ENCODE measurements around the gene RHEBL1.
"Not testable (repeated sequence)": the region's sequence is repeated elsewhere in the genome, so short reads cannot be mapped to it uniquely, and the experiment has no call there.

RHEBL1 gene

GRCh38 chr12:49089821-49090773 is 20.3 kb upstream of the RHEBL1 start:
- no peak for DNase-seq (ENCODE audit: low spot score)

- no peak for DNase-seq (ENCODE audit: low spot score)
Observed at GRCh38 chr12:49088932-49089330, 19.2 kb upstream of the RHEBL1 start.

- peak; percentile 92 for DNase-seq (ENCODE audit: low spot score)
Observed at GRCh38 chr12:49088150-49088931, 18.6 kb upstream of the RHEBL1 start.

- no peak for DNase-seq (ENCODE audit: low spot score)
Observed at GRCh38 chr12:49086116-49086515, 16.3 kb upstream of the RHEBL1 start.

- DNase-seq (ENCODE audit: low spot score), result no peak
Observed at GRCh38 chr12:49084438-49084837, 14.7 kb upstream of the RHEBL1 start.

DNA sequence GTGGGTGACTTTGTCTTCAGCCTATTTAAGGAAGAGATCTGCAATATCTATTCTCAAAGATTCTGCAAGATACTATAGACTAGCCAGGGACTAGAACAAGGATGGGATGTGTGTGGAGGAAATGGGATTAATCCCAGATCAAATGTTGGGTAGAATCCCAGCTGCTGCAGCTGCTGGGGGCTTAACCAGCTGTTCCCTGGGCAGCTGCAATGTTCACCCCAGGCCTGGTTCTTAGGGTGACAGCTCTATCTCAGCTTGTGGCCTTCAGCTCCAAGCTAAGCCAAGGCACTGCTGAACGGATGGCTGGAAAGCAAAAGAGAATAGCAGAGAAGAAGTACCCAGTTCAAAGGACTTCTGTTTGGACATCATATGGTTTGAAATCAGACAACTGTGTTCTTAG is 10.0 kb upstream of the RHEBL1 start:
- no peak for DNase-seq (ENCODE audit: low spot score)

DNA sequence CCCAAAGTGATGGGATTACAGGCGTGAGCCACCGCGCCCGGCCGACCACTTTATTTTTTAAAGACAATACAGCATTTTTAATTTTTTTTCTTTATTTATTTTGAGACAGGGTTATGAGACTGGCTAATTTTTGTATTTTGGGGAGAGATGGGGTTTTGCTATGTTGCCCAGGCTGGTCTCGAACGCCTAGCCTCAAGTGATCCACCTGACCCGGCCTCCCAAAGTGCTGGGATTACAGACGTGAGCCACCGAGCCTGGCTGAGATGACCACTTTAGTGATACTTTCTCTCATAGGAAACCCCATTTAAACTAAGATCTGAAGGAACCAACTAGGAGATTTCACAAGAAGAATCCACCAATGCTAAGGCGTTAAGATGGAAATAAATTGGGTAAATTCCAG is 1.2 kb upstream of the RHEBL1 start:
- DNase-seq (ENCODE audit: low spot score), result no peak

- DNase-seq (ENCODE audit: low spot score), result no peak
Observed at GRCh38 chr12:49068879-49069506, 786 bp downstream of the RHEBL1 start.

DNA sequence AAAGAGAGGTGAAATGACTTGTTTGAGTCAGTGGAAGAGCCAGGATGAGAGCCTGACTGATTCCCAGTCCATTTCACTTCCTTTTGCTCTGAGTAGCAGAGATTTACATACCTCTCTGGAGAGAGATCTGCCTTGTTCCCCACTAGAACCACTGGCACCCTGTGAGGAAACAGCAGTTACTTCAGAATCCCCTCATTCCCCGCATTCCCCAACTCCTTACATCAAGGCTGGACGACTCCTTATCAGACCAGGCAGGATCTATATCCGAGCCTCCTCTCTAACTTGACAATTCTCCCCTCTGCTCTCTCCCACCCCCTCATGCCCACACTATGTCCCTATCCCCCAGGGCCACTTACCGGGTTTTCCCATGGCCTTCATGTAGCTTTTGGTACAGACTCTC is 3.7 kb downstream of the RHEBL1 start:
- DNase-seq (ENCODE audit: low spot score), result no peak

DNA sequence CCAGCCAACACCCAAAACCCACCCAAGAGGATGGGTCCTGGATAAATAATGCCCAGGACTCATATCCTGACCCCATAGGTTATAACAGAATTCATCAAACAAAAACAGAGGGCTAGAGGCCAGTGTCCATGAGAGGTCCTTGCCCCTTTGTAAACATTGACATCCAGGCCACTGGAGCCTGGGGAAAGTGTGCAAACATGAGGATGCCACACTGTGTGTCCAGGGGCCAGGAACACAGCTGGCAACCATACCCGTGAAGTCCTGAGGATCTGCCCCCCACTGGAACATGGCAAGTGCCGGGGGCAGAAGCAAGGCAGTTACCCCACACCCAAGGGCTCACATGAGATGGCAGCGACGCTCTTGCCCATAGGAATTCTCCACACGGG is 5.0 kb downstream of the RHEBL1 start:
- DNase-seq (ENCODE audit: low spot score), result no peak

DNA sequence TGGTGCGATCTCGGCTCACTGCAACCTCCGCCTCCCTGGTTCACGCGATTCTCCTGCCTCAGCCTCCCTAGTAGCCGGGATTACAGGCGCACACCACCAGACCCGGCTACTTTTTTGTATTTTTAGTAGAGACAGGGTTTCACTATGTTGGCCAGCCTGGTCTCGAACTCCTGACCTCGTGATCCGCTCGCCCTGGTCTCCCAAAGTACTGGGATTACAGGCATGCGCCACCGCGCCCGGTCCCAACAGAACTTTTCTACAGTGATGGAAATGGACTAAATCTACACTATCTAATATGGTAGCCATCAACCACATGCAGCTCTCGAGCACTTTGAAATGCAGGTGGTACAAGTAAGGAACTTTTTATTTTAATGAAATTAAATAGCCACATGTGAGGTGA is 7.9 kb downstream of the RHEBL1 start:
- DNase-seq (ENCODE audit: low spot score), result not testable (repeated sequence)

DNA sequence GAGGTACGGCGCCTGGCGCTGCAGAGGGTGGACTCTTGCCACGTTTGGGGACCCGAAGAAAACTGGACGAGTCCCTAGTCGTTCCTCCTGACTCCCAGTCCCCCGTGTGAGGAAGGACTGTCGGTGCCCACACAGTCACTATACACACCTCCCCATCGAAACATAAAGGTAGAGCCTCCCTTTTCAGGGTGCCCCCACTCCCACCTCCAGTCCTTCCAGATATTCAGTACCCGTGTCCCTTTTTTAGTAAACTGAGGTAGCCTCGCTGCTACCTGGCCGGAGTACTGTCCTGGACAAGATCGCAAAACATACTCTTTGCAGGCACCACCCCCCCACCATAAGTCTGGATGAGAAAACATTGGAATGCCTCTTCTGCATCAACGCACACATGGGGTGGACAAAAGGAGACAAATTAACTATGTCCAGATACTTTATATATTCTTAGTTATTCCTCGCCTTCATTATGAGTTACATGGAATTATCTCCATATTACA is 8.6 kb downstream of the RHEBL1 start:
- no peak for DNase-seq (ENCODE audit: low spot score)

GRCh38 chr12:49060237-49061156 is 9.3 kb downstream of the RHEBL1 start, which contains the start of gene KMT2D:
KMT2D (minus strand) TSS chr12:49060794; CDS start chr12:49055324, 5,470 bp downstream.
- DNase-seq (ENCODE audit: low spot score), result peak; percentile 94

DNA sequence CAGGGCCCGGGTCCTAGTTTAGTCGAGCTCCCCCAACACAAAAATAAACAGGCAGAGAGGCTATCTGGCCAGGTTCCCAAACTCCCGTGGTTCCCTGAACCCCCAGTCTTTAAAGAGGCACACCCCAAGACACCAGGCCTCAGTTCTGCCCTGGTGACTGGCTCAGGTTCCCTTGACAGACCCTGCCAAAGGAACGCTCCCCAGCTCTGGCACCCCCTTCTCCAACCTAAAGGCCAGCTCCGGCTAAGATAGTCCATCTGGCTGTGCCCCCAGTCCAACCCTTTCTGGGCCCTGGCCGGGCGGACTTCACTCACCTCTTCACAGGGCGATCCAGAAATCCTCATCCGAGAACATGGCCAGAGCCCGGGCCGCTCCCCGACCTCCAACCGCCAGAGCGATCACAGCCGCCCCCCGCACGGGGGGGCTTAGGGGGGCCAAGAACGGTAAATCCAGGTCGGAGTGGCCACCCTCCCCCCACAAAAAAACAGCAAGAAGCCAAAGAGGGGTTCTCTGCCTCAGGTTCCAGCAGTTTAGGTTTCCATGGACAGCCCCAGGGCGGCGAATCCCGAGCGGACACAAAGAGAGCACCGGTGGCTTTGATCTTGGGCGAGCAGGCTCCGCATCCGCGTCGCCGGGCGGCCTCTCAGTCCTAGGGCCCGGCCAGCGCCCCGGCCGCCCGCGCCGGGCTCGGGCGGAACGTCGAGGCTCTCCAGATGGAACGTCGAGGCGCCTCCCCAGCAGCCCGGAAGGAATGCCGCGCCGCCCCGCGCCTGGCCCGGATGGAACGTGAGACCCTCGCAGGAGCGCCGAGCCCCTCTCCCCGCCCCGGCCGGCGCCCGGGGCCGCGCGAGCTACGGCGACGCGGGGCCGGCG is 10.2 kb downstream of the RHEBL1 start:
- DNase-seq (ENCODE audit: low spot score), result peak; percentile 57

GRCh38 chr12:49059045-49059298 is 10.8 kb downstream of the RHEBL1 start:
- DNase-seq (ENCODE audit: low spot score), result peak; percentile 22

DNA sequence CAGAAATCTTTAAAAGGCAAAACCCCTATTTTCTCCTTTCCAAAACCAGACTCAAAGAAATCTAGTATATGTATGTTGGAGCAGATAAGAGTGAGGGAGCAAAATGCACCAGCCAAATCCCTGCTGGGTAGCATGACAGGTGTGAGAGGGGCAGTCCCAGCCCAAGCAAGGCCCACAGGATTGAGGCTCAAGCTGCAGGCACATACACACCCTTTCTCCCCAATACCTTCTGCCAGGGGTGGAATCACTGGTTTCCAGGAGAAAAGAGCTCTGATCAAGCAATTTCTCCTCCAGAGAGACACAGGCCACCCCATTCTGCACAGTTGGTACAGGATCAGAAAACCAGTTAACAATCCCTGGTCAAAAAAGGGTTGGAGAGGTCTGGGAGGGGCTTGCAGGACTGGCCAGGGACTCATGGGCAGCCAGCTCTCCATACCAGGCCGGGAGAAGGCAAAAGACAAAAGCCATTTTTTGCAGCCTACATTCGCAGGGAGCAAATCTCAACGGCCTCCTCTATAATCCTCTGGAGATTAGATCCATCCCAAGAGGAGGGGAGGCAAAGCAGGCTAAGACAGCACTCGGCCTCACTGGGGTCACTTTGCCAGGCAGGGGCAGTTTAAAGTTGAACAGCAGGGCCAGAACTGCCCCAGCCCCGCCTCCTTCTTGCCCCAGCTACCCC is 11.3 kb downstream of the RHEBL1 start:
- DNase-seq (ENCODE audit: low spot score), result peak; percentile 21

- no peak for DNase-seq (ENCODE audit: low spot score)
Observed at GRCh38 chr12:49057888-49058287, 11.9 kb downstream of the RHEBL1 start.

DNA sequence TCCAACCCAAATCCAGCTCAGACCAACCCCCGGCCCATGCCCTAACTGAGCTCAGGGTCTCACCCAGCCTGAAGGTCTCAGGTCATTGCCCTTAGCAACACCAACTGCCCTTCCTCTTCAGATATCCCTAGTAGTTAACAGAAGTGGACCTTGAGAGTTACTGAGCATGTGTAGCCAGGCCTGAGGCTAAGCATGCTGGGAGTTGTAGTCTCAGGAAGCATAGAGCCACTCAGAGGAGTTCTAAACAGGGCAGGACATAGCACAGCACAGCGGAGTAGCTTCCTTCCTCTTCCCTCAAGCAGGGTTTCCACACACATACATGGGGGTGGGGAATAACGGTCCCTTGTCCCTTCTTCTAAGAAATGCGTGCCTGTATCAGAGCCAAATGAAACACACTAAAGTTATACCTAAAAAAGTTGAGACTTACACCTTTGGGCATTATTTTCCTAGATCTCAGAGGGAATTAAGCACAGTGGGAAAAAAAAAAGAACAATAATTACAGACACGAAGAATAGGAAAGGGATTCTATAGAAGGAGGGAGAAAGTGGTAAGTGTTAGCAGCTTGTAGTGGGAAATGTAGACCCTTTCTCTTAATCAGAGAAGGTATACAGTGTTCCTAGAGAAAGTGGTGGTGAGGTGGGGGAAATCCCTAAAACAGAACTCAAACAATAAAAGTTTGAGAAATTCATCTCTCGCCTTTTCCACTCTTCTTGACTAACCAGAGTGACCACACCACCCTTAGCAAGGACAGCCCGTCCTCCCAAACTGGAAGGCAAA is 13.6 kb downstream of the RHEBL1 start:
- peak; percentile 81 for DNase-seq (ENCODE audit: low spot score)

- no peak for DNase-seq (ENCODE audit: low spot score)
Observed at GRCh38 chr12:49055092-49055491, 14.7 kb downstream of the RHEBL1 start.
